ENCODE results near the gene CCDC71.

- no peak for TF ChIP-seq EZH2 (IDR thresholded peaks at IDR 0.05; ENCODE audit: low read depth, unreplicated experiment)
- TF ChIP-seq POLR2AphosphoS5 (IDR thresholded peaks at IDR 0.05; ENCODE audit: low read depth): no peak; the same call in 1 of the 2 replicates
- TF ChIP-seq CTCF (conservative IDR thresholded peaks at IDR 0.05; ENCODE audit: low read depth in 2 of 2): no peak
- no peak for TF ChIP-seq REST (IDR thresholded peaks at IDR 0.05; ENCODE audit: unreplicated experiment)
- TF ChIP-seq STAT1 (IDR thresholded peaks at IDR 0.05; ENCODE audit: unreplicated experiment): no peak
- TF ChIP-seq EZH2phosphoT487 (IDR thresholded peaks at IDR 0.05; ENCODE audit: unreplicated experiment): no peak
- no peak for TF ChIP-seq NANOG (IDR thresholded peaks at IDR 0.05; ENCODE audit: borderline replicate concordance)
- no peak for TF ChIP-seq ZNF331 (CRISPR knock-in tag; IDR thresholded peaks at IDR 0.05; ENCODE audit: low read depth)
- TF ChIP-seq CREB1 (CRISPR knock-in tag; IDR thresholded peaks at IDR 0.05; ENCODE audit: low read depth): no peak
Measured at GRCh38 chr3:49199239-49199899, 33.2 kb upstream of the CCDC71 start.

Measured in GM23338 (cell line).